GM12891 (cell line): ENCODE data around the gene PKNOX2.

ENCODE experiments used
- POLR2A ChIP-seq: IDR thresholded peaks from 2 replicates; pipeline ENCODE4 v1.6.1; 2011; ENCODE audit warnings: low read depth, low read length, control low read depth
- POLR2AphosphoS5 ChIP-seq: IDR thresholded peaks from 2 replicates; pipeline ENCODE4 v1.6.1; 2011; ENCODE audit warnings: low read depth, low read length, control low read depth
- TAF1 ChIP-seq: IDR thresholded peaks from 2 replicates; pipeline ENCODE4 v1.6.1; 2011; ENCODE audit warnings: low read depth, low read length, control low read depth

DNA sequence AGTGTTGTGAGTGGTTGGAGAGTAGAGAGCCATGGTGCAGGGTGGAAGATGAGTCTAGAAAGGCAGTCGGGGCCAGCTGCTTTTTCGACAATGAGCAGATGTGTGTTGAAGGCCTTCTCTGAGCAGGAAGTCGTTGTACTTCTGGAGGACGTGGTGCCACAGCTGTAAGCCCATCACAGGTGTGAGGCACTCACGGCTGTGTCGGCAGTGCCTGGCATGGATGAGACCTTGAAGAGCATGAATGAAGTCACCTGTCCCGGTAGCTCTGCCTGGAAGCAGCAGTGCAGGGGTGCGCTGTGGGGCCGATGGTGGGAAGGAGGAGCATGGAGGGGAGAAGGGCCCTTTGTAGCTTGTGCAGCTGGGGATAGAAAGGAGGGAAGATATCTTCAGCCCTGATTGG lies 165.2 kb downstream of the PKNOX2 start:
- TF ChIP-seq TAF1 (no peak), POLR2AphosphoS5 (no peak), POLR2A (no peak)
